PC-9 (cell line): Measurements from ENCODE around the gene SSR1.

Experiments
- EZH2 ChIP-seq: fragments of 200-600 bp; sonication (generic); IDR thresholded peaks from 2 replicates; pipeline ENCODE4 v1.8.0; 2017; ENCODE audit warnings: antibody characterized with exemption, low read depth
- TF ChIP-seq, protein P1 (sequence below): fragments of 200-600 bp; sonication (generic); conservative IDR thresholded peaks from 2 replicates; pipeline ENCODE4 v1.6.1; 2017; ENCODE audit warnings: mixed run types, antibody characterized with exemption, mild to moderate bottlenecking, moderate library complexity

DNA sequence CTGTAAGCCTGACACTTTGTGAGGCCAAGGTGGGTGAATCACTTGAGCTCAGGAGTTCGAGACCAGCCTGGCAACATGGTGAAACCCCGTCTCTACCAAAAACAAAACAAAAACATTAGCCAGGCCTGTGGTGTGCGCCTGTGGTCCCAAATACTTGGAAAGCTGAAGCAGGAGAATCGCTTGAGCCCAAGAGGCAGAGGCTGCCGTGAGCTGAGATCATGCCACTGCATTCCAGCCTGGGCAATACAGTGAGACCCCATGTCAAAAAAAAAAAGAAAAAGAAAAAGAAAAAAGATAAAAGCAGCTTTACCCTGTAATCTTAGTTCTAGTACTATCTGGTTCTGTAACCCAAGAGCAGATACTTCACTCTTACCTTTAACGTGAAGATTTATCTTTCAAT is 27.6 kb downstream of the SSR1 start:
- TF ChIP-seq, protein P1, sequence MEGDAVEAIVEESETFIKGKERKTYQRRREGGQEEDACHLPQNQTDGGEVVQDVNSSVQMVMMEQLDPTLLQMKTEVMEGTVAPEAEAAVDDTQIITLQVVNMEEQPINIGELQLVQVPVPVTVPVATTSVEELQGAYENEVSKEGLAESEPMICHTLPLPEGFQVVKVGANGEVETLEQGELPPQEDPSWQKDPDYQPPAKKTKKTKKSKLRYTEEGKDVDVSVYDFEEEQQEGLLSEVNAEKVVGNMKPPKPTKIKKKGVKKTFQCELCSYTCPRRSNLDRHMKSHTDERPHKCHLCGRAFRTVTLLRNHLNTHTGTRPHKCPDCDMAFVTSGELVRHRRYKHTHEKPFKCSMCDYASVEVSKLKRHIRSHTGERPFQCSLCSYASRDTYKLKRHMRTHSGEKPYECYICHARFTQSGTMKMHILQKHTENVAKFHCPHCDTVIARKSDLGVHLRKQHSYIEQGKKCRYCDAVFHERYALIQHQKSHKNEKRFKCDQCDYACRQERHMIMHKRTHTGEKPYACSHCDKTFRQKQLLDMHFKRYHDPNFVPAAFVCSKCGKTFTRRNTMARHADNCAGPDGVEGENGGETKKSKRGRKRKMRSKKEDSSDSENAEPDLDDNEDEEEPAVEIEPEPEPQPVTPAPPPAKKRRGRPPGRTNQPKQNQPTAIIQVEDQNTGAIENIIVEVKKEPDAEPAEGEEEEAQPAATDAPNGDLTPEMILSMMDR: no peak
- TF ChIP-seq EZH2: no peak
